PFSK-1 (cell line): ENCODE results near the gene CCDC87.

Experiments used
- POLR2AphosphoS5 ChIP-seq: IDR thresholded peaks from 2 replicates; pipeline ENCODE4 v1.6.1; 2012; ENCODE audit warnings: low read depth, mild to moderate bottlenecking, control low read depth, low read length, moderate library complexity
- TAF1 ChIP-seq: IDR thresholded peaks from 2 replicates; pipeline ENCODE4 v1.6.1; 2012; ENCODE audit warnings: low read length, control low read depth, borderline replicate concordance; ENCODE audit not compliant: insufficient read depth
- TF ChIP-seq, protein P1 (sequence below), 2 experiments: IDR thresholded peaks; 2 replicates each; pipeline versions ENCODE4 v1.6.1 to v1.8.0; 2011 to 2012; ENCODE audit warnings: low read depth in 2 of 2, low read length in 2 of 2, control low read depth in 1 of 2, inconsistent platforms in 1 of 2, mild to moderate bottlenecking in 1 of 2, moderate library complexity in 1 of 2; ENCODE audit not compliant: insufficient read depth in 1 of 2

DNA sequence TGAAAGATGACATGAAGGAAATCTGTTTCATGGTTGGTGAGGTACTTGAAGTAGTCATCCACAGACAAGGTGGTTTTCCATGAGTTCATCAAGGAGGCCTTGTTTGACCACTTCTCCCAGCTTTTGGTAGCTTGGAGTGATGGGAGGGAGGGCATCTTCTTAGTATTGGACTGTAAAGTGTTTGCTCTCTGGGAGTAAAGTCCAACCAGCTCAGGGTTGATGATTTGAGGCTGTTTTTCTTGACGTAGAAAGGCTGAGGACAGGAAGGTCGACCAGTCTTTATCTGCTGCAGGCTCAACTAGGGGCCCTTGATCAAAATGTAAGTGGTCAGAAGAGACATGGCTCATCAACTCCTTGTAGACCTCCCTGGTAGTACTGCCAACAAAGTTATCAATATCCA is 1.7 kb downstream of the CCDC87 start:
- TF ChIP-seq TAF1 = no peak
- TF ChIP-seq, protein P1, sequence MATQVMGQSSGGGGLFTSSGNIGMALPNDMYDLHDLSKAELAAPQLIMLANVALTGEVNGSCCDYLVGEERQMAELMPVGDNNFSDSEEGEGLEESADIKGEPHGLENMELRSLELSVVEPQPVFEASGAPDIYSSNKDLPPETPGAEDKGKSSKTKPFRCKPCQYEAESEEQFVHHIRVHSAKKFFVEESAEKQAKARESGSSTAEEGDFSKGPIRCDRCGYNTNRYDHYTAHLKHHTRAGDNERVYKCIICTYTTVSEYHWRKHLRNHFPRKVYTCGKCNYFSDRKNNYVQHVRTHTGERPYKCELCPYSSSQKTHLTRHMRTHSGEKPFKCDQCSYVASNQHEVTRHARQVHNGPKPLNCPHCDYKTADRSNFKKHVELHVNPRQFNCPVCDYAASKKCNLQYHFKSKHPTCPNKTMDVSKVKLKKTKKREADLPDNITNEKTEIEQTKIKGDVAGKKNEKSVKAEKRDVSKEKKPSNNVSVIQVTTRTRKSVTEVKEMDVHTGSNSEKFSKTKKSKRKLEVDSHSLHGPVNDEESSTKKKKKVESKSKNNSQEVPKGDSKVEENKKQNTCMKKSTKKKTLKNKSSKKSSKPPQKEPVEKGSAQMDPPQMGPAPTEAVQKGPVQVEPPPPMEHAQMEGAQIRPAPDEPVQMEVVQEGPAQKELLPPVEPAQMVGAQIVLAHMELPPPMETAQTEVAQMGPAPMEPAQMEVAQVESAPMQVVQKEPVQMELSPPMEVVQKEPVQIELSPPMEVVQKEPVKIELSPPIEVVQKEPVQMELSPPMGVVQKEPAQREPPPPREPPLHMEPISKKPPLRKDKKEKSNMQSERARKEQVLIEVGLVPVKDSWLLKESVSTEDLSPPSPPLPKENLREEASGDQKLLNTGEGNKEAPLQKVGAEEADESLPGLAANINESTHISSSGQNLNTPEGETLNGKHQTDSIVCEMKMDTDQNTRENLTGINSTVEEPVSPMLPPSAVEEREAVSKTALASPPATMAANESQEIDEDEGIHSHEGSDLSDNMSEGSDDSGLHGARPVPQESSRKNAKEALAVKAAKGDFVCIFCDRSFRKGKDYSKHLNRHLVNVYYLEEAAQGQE (IDR thresholded peaks at IDR 0.05; ENCODE audit: insufficient read depth in 1 of 2, low read depth in 2 of 2, low read length in 2 of 2) = no peak
- no peak for TF ChIP-seq POLR2AphosphoS5
